ENCODE results near the gene UBTF.

The UBTF gene

DNA sequence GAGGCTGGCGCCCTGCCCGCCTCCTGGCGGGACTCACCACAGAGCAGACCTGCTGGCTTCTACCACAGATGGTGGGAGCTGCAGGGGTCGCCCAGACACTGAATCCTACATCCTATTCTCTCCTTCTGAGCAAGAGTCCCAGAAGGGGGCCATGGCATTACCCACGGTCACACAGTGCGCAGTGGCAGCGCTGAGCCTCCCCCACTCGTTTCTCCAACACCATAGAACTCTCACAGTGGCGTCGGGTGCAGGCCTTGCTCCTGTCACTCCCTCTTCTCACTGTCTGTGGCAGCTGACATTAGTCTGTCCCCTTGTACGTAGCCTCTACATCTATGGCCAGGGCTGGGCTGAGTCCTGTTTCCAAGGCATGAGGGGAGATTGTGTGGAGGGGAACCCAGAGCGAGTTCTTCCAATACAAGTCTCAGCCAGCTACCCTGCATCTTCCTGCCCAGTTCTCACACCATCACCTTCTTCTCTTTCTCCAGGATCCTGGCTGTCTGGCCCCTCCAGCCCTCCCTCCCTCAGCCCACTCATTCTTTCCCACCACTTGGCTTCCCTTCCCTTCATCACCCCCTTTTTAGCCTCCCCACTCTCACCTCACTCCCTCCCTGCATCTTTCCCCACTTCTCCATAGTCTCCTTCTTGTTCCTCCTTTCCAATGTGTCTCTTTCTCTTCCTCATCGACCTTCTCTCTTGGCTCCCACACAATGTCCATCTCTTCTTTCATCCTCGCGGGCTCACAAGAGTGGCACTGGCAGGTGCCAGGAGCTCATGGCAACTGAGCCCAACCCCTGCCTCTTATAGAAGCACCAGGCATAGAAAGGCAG, 5.9 kb downstream of the UBTF start:
- no peak for DNase-seq

DNA sequence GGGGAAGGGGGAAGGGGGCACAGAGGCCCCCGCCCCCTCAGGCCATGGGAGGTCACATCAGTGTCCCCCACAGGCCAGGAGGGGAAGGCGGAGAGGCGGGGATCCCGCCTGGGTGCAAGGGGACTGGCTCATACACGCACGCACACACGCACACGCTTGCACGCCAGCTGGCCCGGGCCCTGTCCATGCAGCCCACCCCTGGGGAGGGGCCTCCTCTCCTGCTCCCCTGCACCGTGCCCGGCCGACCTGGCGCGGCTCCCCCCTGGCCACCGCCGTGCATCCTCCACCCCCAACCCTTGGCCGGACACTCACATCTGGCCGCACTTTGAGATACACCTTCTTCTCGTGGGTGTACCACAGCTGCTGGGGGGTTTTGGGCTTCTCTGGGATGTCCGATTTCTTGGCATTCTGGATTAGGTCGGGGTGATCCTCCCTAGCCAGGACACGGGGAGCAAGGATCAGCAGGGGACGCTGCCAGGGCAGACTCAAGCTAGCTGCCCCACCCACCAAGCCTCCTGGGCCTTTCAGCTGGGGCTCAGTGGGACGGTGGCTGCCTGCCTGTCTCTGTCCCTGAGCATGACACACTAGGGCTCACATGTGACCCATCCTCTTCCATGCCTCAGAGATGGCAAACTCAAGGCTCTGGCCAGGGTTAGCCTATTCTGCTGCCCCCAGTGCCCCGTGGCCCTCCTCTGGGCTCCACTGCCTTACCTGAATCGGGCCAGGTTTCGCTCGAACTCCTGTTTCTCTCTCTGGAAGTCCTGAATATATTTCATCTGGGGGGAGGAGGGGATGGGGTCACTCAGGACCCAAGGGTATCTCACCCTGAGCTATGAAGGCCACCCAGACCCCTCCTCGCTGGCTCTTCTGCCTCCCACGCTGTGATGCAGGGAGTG, 6.7 kb downstream of the UBTF start:
- no peak for DNase-seq

GRCh38 chr17:44211281-44212265, 7.9 kb downstream of the UBTF start:
- DNase-seq = no peak

- peak; percentile 93 for DNase-seq
Observed at GRCh38 chr17:44210342-44211192, 8.9 kb downstream of the UBTF start.

- DNase-seq = peak; percentile 19
Observed at GRCh38 chr17:44209786-44210341, 9.6 kb downstream of the UBTF start.

GRCh38 chr17:44207743-44208142, 11.7 kb downstream of the UBTF start:
- no peak for DNase-seq

DNA sequence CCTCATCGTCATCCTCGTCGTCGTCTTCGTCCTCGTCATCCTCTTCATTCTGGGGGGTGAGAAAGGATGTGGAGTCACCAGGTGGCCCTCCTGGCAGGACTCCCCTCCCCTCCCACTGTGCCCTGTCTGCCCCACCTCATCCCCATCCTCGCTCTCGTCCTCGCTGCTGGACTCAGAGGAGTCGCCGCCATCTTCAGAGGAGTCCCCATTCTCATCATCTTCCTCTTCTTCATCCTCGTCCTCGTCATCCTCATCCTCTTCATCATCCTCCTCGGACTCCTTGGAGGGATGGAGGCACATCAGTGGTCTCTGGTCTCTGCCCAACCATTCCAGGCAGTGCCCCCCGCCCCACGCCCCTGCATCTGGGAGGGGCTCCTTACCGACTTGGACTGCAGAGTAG, 12.2 kb downstream of the UBTF start:
- no peak for DNase-seq

DNA sequence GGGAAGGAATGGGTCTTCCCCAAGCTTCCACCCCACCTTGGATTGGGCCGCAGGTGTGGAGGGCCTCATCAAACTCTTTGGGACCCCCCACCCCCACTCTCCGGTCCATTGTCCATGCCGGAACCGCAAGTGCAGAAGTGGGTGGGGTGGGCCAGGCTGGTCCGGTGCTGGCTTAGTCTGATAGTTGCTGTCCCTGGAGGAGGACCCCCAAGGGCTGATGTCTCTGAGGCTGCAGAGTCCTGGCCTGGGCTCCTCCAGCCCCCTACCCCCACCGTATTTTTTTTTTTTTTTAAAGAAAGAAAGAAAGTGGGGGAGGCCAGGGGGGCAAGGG, 12.7 kb downstream of the UBTF start:
- DNase-seq = no peak

- DNase-seq = peak; percentile 19
Observed at GRCh38 chr17:44205962-44206824, 13.3 kb downstream of the UBTF start.

GRCh38 chr17:44204441-44204882, 15.0 kb downstream of the UBTF start:
- no peak for DNase-seq

DNA sequence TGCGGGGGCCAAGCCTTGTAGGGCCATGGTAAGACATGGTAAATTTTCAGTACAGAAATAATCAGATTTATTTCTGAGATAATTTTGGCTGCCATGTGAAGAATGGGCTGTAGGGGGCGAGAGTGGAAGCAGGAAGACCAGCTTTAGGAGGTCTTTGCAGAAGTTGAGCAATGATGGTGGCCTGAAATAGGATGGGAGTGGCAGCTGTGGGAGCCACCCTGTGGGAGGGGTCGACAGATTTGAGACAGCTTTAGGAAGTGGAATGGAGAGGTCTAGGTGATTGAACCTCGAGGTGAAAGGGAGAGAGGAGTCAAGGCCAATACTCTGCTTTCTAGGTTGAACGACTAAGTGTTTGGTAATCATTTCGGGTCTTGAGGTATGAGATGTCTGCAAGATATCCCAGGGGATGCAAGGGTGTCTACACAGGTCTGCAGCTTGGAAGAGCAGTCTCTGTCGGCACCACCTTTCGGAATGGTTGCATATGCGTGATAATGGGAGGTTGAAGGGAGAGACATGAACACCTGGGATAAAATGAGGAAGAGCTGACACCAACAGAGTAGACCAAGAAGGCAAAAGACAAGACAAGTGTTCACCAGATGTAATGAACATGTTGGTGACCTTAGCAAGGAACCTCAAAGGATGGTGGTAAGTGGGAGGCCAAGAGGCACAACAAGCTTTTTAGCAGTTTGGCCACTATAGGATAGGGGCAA, 15.6 kb downstream of the UBTF start:
- peak; percentile 70 for DNase-seq

DNA sequence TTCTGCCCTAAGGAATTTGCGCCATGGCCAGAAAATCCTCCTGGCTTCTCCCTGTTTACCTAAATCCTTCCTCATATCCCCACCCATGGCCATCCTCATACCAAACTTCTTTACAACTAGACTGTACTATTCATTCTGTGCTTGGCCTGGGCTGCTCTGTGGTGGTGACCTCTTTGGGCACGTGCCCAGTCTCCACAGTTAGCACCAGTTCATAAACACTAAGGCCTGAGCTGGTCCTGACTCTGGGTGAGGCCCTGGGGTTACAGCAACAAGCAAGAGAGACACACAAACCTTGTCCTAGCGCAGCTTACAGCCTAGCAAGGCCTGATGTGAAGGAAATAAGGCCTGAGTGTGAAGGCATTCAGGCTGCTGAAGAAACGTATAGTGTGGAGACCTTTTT, 16.7 kb downstream of the UBTF start:
- DNase-seq = no peak

DNA sequence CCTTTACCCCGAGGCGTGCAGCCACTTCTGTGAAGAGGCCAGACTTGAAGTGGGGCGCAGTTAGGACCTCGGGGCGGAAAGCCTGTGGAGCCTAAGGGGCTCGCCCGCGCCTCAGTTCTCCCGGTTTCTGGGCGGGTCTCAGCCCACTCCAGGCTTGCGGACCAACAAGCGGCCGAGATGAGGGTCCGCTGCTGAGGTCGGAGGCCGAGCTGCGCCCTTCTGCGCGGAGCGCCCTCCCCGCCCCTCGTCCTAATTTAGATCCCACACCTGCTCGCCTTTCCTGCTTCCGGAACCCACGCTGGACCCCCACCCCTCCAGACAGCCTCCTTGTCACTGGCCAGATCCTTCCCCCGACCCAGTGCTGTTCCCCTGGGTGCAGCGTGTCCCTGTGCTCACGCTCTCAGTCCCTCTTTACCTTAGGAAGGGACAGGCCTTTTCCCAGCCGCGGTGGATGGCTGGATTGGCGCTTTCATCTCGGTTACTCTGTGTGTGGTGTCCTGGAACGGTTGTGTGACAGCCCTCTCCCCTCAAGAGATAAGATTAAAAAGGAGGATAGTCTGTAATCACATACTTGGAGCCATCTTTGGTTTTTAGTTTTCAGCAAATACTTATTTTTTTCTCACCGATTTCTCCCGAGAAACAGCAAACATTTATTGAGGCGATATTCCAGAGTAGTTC, 18.9 kb downstream of the UBTF start:
- no peak for DNase-seq

DNA sequence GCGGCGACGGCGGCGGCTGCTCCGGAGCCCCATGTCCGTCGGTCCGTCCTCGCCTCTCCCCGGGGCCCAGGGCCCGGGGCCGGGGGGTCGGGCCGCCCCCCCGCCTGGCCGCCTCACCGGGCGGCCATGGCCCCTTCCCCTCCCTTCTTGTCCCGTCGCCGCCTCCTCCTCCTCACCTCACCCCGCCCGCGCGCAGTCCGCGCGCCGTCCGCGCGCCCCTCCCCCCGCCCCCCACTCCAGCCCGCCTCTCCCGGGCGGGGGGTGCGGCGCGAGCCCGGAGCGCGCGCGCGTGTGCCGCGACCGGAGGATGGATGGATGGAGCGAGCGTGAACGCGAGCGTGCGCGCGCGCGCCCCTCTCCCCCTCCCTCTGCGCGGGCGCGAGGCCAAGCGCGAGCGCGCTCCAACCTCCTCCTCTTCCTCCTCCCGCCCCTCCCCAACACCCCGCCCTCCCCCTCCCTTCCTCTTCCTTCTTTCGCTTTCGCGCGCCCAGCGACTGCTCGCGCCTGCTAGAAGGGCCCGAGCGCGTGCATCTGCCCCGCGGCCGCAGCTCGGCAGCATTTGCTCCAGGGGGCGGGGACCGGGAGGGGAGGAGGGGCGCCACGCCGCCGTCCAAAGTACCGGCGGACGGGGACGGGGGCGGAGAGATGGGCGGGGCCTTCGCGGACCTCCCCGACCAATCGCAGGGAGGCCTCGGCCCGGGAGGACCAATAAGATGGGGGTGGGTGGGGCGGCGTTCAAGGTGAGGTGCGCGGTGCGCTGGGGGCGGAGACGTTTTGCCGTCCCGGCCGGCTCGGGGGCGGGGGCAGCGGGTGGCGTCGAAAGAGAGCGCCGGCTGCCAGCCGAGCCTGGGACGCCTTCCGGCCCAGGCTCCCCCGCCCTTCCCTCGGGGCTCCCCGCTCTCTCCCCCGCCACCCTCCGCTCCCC, 19.7 kb downstream of the UBTF start, which contains the start of gene ATXN7L3:
TSS of gene ATXN7L3 (minus strand) at position 332 of the 925 bp plus-strand sequence. CDS start 1,814 bp downstream, outside the sequence.
- DNase-seq = peak; percentile 100

DNA sequence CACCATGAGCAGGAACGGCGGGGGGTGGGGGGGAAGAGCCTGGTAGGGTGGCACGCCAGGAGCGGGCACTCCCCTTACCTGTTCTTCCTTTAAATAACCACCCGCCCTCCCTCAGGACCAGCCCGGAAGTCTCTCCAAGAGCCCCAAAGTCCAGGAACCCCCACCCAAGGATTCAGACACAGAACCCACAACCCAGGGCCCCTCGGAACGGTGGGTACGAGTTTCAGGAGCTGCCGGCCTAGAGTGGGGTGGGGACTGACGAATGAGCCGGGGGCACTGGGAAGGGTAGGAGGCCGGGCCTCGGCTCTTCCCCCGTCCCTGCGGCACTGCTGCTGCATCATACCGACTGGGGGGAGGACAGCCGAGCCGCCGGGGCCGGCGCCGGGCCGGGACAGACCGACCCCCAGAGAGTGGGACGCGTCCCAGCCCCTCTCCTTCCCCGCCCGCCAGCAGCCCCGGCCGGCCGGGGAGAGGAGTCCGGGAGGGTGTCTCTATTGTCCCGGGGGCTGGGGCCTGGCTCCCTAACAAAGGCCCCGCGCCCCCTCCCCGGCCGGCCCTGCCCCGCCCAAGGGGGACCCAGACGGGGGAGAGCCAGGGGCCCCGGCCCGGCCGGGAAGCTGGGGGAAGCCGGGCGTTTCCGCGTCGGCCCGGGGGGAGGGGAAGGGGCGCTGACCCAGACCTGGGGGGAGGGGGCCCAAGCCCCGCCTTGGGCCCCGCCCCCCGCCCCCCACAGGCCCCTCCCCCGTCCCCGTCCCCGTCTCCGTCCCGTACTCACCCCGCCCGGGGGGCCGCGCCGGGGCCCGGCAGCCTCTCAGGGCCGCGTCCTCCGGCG, 20.5 kb downstream of the UBTF start:
- peak; percentile 66 for DNase-seq

GRCh38 chr17:44197980-44198720, 21.3 kb downstream of the UBTF start:
- peak; percentile 81 for DNase-seq

Data from CD4-positive, alpha-beta T cell treated with Interleukin-21 for 1 hour (primary cell).